GM23338 (cell line): Measurements from ENCODE around the gene PITPNC1.

Experiments used
- CREB1 ChIP-seq: fragments of 250-450 bp; sonication (Bioruptor Pico); IDR thresholded peaks from 2 replicates; pipeline ENCODE4 v1.5.0; 2020; ENCODE audit warnings: low read depth, mild to moderate bottlenecking, moderate library complexity
- EZH2 ChIP-seq: fragments of 200-600 bp; sonication (generic); IDR thresholded peaks from one replicate; pipeline ENCODE4 v1.8.0; 2017; ENCODE audit warnings: antibody characterized with exemption, mild to moderate bottlenecking, low read depth; ENCODE audit not compliant: unreplicated experiment
- EZH2phosphoT487 ChIP-seq: fragments of 200-600 bp; sonication (generic); IDR thresholded peaks from one replicate; pipeline ENCODE4 v1.8.1; 2018; ENCODE audit warnings: antibody characterized with exemption; ENCODE audit not compliant: unreplicated experiment
- POLR2AphosphoS5 ChIP-seq: IDR thresholded peaks from 2 replicates; pipeline ENCODE4 v1.6.1; 2016; ENCODE audit warnings: antibody characterized with exemption, low read depth
- STAT1 ChIP-seq: IDR thresholded peaks from one replicate; pipeline ENCODE4 v1.6.1; 2016; ENCODE audit warnings: antibody characterized with exemption; ENCODE audit not compliant: unreplicated experiment
- TF ChIP-seq, protein P1 (sequence below), 2 experiments: fragments of 200-600 bp in 1 of 2; sonication (generic) in 1 of 2; conservative IDR thresholded peaks; 2 replicates each; pipeline versions ENCODE4 v1.5.1 to v1.6.1; 2016 to 2017; ENCODE audit warnings: antibody characterized with exemption in 2 of 2, low read depth in 2 of 2, mild to moderate bottlenecking in 2 of 2, moderate library complexity in 1 of 2
- TF ChIP-seq, protein P2 (sequence below): IDR thresholded peaks from 2 replicates; pipeline ENCODE4 v1.6.1; 2016; ENCODE audit warnings: antibody characterized with exemption

DNA sequence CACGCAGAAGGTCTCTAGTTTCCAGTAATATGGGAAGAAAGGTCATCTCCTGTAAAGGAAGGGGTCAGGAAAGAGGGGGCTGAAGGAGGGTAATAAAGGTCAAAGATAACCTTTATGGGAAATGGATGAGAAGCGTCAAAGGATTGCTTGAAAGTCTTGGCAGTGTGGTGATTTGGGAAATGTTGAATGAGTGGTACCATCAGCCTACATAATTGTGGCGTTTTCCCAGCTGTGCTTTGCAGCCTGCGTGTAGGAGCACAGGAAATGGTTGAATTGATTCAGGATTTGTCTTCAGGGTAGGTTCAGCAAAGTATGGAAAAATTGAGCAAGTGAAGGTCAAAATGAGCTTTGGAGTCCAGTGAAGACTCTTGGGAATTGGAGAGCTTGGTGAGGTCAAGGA lies 224.8 kb downstream of the PITPNC1 start:
- TF ChIP-seq, protein P1, sequence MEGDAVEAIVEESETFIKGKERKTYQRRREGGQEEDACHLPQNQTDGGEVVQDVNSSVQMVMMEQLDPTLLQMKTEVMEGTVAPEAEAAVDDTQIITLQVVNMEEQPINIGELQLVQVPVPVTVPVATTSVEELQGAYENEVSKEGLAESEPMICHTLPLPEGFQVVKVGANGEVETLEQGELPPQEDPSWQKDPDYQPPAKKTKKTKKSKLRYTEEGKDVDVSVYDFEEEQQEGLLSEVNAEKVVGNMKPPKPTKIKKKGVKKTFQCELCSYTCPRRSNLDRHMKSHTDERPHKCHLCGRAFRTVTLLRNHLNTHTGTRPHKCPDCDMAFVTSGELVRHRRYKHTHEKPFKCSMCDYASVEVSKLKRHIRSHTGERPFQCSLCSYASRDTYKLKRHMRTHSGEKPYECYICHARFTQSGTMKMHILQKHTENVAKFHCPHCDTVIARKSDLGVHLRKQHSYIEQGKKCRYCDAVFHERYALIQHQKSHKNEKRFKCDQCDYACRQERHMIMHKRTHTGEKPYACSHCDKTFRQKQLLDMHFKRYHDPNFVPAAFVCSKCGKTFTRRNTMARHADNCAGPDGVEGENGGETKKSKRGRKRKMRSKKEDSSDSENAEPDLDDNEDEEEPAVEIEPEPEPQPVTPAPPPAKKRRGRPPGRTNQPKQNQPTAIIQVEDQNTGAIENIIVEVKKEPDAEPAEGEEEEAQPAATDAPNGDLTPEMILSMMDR (conservative IDR thresholded peaks at IDR 0.05; ENCODE audit: low read depth in 2 of 2), result no peak
- TF ChIP-seq EZH2, result no peak
- no peak for TF ChIP-seq POLR2AphosphoS5
- TF ChIP-seq, protein P2, sequence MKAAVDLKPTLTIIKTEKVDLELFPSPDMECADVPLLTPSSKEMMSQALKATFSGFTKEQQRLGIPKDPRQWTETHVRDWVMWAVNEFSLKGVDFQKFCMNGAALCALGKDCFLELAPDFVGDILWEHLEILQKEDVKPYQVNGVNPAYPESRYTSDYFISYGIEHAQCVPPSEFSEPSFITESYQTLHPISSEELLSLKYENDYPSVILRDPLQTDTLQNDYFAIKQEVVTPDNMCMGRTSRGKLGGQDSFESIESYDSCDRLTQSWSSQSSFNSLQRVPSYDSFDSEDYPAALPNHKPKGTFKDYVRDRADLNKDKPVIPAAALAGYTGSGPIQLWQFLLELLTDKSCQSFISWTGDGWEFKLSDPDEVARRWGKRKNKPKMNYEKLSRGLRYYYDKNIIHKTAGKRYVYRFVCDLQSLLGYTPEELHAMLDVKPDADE, result no peak
- no peak for TF ChIP-seq CREB1 (CRISPR knock-in tag)
- no peak for TF ChIP-seq EZH2phosphoT487
- TF ChIP-seq STAT1, result no peak
